DOHH2 (cell line): ENCODE data around the gene TVP23A.
"Not testable (repeated sequence)": the region's sequence is repeated elsewhere in the genome, so short reads cannot be mapped to it uniquely, and the experiment has no call there.

Experiments used
- H3F3A ChIP-seq: fragments of 200-600 bp; sonication (generic), shearing (Covaris generic); 2 replicates; pipeline ENCODE4 v1.6.0; 2016; ENCODE audit warnings: antibody characterized with exemption, mild to moderate bottlenecking; ENCODE audit not compliant: control insufficient read depth, insufficient read depth
- H3K27ac ChIP-seq: fragments of 200-600 bp; sonication (generic); 2 replicates; pipeline ENCODE4 v1.5.1; 2014; ENCODE audit warnings: low read depth, mild to moderate bottlenecking, low read length, moderate library complexity
- H3K27me3 ChIP-seq: fragments of 200-600 bp; sonication (generic); 2 replicates; pipeline ENCODE4 v1.6.1; 2014; ENCODE audit warnings: mild to moderate bottlenecking, low read length, mixed read lengths; ENCODE audit not compliant: control insufficient read depth
- H3K36me3 ChIP-seq: fragments of 200-600 bp; sonication (generic); 2 replicates; pipeline ENCODE4 v1.6.1; 2014; ENCODE audit warnings: mild to moderate bottlenecking, low read length, moderate library complexity, mixed read lengths; ENCODE audit not compliant: control insufficient read depth
- H3K4me1 ChIP-seq: fragments of 200-600 bp; sonication (generic); 2 replicates; pipeline ENCODE4 v1.6.1; 2014; ENCODE audit warnings: mild to moderate bottlenecking, low read length, mixed read lengths; ENCODE audit not compliant: control insufficient read depth
- H3K4me2 ChIP-seq: fragments of 200-600 bp; sonication (generic); 2 replicates; pipeline ENCODE4 v1.6.0; 2014; ENCODE audit warnings: mild to moderate bottlenecking, low read length, moderate library complexity
- H3K4me3 ChIP-seq: fragments of 200-600 bp; sonication (generic); 2 replicates; pipeline ENCODE4 v1.5.1; 2014; ENCODE audit warnings: mild to moderate bottlenecking, low read length, mixed read lengths
- H3K79me2 ChIP-seq: fragments of 200-600 bp; sonication (generic); 2 replicates; pipeline ENCODE4 v1.6.1; 2014; ENCODE audit warnings: mild to moderate bottlenecking, low read length, mixed read lengths; ENCODE audit not compliant: control insufficient read depth
- H3K9me2 ChIP-seq: fragments of 200-600 bp; sonication (generic); replicated peaks from 2 replicates; pipeline ENCODE4 v1.6.1; 2014; ENCODE audit warnings: mild to moderate bottlenecking, low read length, mixed read lengths; ENCODE audit not compliant: control insufficient read depth
- H3K9me3 ChIP-seq: fragments of 200-600 bp; sonication (generic); 2 replicates; pipeline ENCODE4 v1.6.1; 2014; ENCODE audit warnings: antibody characterized with exemption, low read length, mixed read lengths; ENCODE audit not compliant: control insufficient read depth, insufficient read depth
- H4K20me1 ChIP-seq: fragments of 200-600 bp; sonication (generic); 2 replicates; pipeline ENCODE4 v1.6.0; 2014; ENCODE audit warnings: low read depth, mild to moderate bottlenecking, antibody characterized with exemption, low read length, moderate library complexity; ENCODE audit not compliant: control insufficient read depth, insufficient read depth
- CTCF ChIP-seq: fragments of 200-600 bp; sonication (generic); IDR thresholded peaks from one replicate; pipeline ENCODE4 v1.5.1; 2014; ENCODE audit warnings: antibody characterized with exemption, mild to moderate bottlenecking, low read depth, low read length; ENCODE audit not compliant: poor library complexity, severe bottlenecking
- EZH2phosphoT487 ChIP-seq: fragments of 200-600 bp; sonication (generic); IDR thresholded peaks from 2 replicates; pipeline ENCODE4 v1.6.1; 2017; ENCODE audit warnings: borderline replicate concordance, mild to moderate bottlenecking, antibody characterized with exemption, low read length, moderate library complexity, mixed read lengths

Gene TVP23A

GRCh38 chr16:10743610-10744369, 74.8 kb downstream of the TVP23A start, which contains the start of gene NUBP1:
Gene NUBP1, plus strand, starts transcription at chr16:10743842. Its CDS starts 22 bp downstream, at chr16:10743864.
- Histone ChIP-seq H3K9me2 (no peaks in the 10 kb centered on the region), H3K9me3 (no peaks in the 10 kb centered on the region), H3K79me2 (peaks cover 22% of the 10 kb centered on the region), H3F3A (peaks cover 2% of the 10 kb centered on the region; the same call in 1 of the 2 replicates), H3K36me3 (peaks cover 35% of the 10 kb centered on the region), H4K20me1 (no peaks in the 10 kb centered on the region), H3K27me3 (no peaks in the 10 kb centered on the region), H3K4me1 (peaks cover 47% of the 10 kb centered on the region), H3K4me3 (peak within 1 kb of the TSS; percentile 91), H3K27ac (peak within 1 kb of the TSS; percentile 75), H3K4me2 (peak within 1 kb of the TSS; percentile 94)
- no peak for TF ChIP-seq CTCF
- TF ChIP-seq EZH2phosphoT487 = no peak

- Histone ChIP-seq H3K4me1 (peaks cover 52% of the 10 kb centered on the region), H3K27ac (peak overlapping the region; percentile 75), H3F3A (peaks cover 5% of the 10 kb centered on the region), H3K9me3 (no peaks in the 10 kb centered on the region), H3K4me3 (peak overlapping the region; percentile 91), H3K9me2 (no peaks in the 10 kb centered on the region), H3K27me3 (no peaks in the 10 kb centered on the region), H3K79me2 (peaks cover 22% of the 10 kb centered on the region), H3K4me2 (peak overlapping the region; percentile 94), H3K36me3 (peaks cover 29% of the 10 kb centered on the region), H4K20me1 (no peaks in the 10 kb centered on the region)
- no peak for TF ChIP-seq CTCF
- TF ChIP-seq EZH2phosphoT487 = no peak
These were observed 75.4 kb downstream of the TVP23A start for GRCh38 chr16:10743227-10743609.

- Histone ChIP-seq H3F3A (peaks cover 5% of the 10 kb centered on the region), H3K9me2 (no peaks in the 10 kb centered on the region), H3K79me2 (peaks cover 22% of the 10 kb centered on the region), H3K4me3 (peak overlapping the region; percentile 56), H3K27me3 (no peaks in the 10 kb centered on the region), H3K4me2 (peak overlapping the region; percentile 66), H3K27ac (peak overlapping the region; percentile 48), H3K36me3 (peaks cover 19% of the 10 kb centered on the region), H3K4me1 (peaks cover 62% of the 10 kb centered on the region), H4K20me1 (no peaks in the 10 kb centered on the region), H3K9me3 (no peaks in the 10 kb centered on the region)
- TF ChIP-seq EZH2phosphoT487 = no peak
- no peak for TF ChIP-seq CTCF
These were observed 76.8 kb downstream of the TVP23A start for GRCh38 chr16:10741844-10742243.

- Histone ChIP-seq H3K4me2 (peak overlapping the region; percentile 66; the same call in 1 of the 2 replicates), H3K36me3 (peaks cover 15% of the 10 kb centered on the region), H3K4me1 (peaks cover 62% of the 10 kb centered on the region), H3K79me2 (peaks cover 21% of the 10 kb centered on the region)
- H4K20me1 ChIP-seq, H3F3A ChIP-seq, H3K4me3 ChIP-seq, H3K9me3 ChIP-seq, H3K9me2 ChIP-seq, H3K27ac ChIP-seq, H3K27me3 ChIP-seq: not testable (repeated sequence)
These were observed 77.3 kb downstream of the TVP23A start for GRCh38 chr16:10741249-10741648.
